D341Med (cell line): ENCODE measurements around the gene GNMT.
"Not testable (repeated sequence)": the region's sequence is repeated elsewhere in the genome, so short reads cannot be mapped to it uniquely, and the experiment has no call there.

Experiments
- DNase-seq: peaks from one replicate; pipeline ENCODE4 v3.0.0; 2012; ENCODE audit warnings: low spot score

GNMT gene

DNA sequence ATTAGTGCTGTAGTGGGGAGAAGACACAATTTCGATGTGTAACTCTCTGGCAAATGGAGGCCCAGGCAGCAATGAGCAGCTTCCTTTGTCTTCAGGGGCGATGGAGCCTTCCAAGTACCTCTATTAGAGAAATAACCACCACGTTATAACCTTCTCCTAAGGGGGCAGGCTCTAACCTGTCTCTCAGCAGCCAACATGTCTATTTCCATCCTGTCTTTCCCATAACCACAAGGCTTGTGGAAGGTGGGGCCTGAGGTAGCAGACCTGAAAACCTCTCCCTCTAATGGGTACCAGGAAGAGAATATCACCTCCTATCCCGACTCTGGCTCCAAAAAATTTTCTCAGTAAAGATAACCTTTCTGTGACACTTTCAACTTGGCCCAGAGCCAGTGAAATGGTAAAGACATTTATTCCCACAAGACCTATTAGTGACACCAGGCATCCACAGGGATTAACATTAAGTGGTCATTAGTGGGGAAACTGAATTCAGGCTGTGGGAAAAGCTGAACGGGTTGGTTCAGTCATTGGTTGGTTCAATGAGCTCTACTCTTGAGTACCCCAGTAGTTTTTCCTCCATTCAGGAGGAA is 14.5 kb downstream of the GNMT start:
- DNase-seq: no peak

DNA sequence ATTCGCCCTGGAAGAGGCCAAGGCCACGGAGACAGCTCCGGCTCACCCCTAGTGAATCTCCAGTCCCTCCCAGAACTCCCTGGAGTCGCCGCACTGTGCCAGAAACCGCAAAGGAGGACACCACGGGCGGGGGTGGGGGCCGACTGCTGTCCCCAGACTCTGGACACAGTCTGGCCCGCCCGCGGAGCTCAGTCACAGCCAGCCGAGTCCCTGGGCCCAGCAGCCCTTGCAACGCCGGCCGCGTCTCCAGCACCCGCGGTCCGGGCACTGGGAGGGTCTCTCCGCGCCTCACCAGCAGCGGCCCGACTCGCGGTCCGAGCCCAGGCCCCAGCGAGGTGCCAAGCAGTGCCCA is 17.9 kb downstream of the GNMT start:
- no peak for DNase-seq

DNA sequence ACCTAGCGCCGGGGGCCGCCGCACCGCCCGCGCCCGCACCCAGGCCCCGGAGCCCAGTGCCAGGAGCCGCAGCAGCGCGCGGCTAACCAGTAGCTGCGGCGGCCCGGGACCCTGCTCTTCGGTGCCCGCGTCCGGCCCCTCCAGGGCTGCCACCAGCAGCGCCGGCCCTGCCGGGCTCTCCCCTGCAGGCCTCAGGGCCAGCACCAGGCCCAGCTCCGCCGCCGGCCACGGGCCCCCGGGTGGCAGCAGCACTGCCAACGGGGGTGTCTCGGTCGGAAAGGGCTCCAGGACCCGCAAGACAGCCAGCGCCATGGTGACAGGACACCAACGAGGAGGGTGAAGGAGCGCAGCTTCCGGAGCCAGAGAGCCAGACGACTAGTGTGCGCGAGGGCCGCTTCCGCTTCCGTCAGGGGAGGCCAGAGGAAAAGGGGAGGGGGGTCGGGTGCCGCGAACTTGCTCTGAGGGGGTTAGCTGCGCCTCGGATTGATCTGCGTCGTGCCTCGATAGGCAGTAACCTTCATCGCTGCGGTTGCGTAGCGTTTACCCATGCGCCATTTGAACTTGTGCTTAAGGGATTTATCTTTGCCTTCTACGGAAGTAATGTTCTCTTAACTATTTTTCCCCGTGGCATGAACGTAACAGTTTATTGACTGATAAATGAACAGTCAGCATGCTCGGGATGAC is 18.4 kb downstream of the GNMT start, which contains the start of gene PEX6:
Gene PEX6 (minus strand): TSS at position 343 of the 684 bp plus-strand sequence. CDS start 31 bp downstream, at position 312.
- peak; percentile 90 for DNase-seq

DNA sequence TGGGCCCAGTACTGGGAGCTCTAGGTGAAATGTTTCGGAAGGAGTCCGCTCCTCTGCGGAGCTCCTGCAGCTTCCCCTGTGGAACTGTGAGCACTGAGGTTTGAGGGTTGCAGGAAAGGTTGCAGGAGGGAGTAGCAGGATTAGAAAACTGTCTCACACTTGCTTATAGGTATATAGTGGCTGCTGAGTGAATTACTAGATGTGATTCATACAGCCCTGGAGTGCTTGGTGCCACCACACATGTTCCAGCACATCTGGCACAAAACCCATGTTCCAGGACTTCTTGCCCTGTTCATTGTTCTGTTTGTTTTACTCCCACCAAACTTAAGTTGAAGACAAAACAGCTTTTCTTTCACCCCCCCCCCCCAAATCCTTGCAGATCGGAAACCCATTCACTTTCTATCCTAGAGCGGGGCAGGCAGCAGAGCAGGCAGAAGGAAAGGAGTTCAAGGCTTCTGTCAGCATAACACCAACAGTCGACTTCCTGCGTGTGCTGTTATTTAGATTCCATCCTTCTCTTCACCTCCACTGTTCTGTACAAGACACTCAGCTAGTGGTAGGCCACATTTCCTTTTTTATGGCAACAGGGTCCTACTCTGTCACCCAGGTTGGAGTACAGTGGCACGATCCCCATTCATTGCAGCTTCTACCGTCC is 19.1 kb downstream of the GNMT start:
- DNase-seq: no peak

DNA sequence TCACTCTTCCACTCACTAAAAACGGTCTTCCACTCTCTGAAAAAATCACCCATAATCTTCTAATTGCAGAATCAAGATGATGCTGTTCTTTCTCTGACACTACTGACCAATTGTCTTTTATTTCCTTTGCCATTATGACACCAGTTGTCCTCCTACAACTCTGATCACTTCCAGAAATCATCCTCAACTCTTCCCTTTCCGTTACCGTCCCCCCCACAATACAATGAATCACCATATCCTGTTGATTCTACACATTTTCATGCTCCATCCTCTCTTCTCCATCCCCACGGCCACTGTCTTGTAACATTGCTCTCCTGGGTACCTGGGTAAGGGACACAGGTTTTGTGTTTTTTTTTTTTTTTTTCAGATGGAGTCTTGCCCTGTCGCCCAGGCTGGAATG is 21.3 kb downstream of the GNMT start:
- DNase-seq: no peak

DNA sequence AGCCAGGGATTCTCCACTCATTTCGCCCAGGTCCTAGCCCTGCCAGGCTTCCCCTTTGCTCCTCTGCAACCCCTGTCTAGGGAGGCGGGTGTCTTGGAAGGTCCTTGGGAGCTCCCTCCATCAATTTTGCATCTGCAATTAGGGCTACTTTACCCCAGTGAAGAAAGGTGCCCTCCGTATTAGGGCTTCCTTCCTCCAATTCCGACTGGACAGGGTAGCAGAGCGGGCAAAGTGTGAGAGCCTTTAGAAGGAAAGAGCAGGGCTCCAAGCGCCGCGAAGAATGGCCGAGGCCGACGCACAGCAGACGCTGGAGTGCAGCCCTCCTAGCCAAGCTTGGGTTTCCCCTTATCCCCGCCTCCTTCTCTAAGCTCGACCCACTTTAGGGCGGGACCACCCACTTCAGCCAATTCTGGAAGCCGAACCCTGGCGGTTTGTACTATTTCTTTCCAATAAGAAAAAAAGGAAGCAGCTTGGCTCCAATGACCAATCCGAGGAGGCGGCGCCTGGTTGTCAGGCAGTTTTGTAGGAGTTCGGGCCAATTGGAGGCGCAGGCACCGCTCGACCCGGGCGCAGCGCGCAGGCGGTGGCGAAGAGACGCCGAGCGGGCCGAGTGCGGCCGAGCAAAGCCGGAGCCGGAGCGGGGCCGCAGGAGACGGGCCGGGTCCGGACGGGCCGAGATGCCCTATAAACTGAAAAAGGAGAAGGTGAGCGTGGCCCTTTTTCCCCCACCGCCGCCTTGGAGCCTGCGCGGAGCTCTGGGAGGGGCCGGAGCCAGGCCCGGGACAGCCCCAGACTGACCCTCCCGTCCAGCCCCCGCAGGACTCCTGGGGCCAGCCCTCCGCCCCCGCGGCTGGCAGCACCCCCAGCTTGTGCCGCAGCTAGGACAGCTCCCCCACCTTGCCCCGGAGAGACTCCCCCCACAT is 23.7 kb downstream of the GNMT start, which contains the start of gene PPP2R5D:
Gene PPP2R5D (plus strand): TSS at position 570 of the 923 bp plus-strand sequence. CDS start 108 bp downstream, at position 678.
- peak; percentile 96 for DNase-seq

DNA sequence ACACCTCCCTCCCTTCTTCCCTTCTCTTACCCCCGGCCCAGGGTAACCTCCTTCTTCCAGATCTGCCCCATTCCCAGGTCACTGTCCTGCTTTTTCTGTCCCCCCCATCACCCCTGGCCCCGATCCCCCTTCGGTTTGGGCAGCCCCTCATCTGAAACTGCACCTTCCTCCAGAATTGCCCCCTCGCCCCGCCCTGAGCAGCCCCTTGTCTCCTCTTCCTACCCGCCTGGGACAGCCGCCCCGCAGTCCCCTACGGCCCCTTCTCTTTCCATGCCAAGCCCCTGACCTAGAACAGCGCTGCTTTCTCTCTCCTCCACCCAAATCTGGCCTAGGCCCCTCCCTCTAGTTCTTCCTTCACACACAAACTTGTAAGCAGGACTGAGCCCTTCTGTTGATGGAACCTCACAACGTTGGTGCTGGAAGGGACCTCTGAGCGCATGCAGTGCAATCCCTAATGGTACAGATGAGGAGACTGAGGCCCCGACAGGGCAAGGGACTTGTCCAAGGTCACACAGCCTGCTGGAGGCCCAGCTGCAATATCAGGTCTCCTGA is 24.4 kb downstream of the GNMT start:
- peak; percentile 51 for DNase-seq

DNA sequence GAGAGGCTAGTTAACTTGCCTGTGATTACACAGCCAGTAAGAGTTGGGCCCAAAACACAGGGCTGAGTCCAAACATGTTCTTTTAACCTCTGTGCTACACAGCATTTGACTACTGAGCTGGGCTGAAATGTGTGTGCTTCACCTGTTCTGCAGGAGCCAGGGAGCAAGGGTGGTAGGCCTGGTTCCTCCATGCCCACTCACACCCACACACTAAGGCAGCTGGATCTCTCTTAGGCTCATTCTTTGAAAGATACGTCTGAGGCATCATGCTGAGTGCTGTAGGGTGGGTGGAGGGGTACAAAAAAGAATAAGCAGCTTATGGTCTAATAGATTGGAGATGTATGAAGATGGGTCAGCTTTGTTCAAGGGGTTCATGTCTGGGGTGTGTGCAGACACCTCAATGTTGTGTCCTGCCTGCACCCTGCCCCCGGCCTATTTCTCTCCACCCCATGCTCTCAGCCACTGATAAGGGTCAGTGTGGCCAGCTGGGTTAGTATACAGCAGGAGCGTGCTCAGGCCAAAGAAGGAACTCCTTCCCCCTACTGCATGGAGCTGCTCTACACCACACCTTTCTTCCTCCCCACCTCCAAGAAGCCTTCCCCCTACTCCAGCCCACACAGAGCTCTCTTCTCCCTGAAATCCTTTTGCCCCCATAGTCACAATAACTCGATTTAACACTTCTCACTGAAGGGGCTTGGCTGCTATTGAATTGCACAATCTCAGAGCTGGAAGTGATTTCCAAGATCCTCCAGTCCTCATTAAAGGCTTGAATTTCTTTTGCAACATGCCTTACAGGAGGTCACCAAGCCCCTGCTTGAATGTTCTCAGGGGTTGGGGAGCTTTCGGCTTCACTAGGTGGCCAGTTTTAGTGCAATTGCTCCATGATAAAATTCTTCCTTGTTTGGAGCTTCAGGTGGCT is 27.2 kb downstream of the GNMT start:
- DNase-seq: no peak

DNA sequence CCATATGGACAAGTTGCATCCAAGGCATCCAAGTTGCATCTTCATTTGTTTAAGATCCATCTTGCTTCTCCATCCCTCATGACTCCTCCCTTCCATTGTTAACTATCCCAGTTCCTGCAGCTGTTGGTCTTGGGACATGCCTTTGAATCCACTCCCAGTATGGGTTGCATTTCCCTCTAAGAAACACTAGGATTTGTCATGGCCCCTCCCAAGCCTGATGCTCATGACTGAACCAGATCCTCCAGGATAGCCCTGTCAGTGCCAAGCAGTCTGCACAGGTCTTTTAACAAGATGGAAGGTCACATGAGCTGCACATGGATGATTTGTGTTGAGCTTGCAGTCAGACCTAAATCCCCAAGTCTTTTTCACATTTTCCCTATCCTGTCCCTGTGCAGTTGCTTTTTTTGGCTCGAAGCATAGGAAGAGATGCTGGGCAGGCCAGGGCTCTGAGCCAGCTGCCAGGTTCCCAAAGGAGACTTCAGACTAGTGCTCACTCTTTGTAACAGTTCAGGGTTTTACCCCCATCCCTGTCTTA is 28.0 kb downstream of the GNMT start:
- DNase-seq: no peak

DNA sequence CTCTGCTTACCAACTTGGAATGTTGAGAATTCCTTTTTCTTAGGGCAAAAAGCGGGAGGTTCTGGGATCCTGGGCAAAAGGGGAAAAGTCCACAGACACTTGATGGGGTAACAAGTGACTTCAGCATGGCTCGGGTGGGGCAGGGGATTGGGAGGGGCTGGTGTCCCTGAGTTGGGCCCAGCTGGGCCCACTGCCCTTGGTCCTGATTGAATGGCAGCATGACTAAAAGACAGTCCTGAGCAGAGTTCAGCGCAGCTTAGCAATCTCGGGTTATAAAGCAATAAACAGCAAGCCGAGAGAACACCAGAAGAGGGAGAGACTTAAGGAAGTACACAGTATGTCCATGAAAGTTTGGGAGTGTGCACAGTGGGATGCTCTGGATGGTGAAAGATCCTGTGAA is 29.4 kb downstream of the GNMT start:
- DNase-seq: no peak

DNA sequence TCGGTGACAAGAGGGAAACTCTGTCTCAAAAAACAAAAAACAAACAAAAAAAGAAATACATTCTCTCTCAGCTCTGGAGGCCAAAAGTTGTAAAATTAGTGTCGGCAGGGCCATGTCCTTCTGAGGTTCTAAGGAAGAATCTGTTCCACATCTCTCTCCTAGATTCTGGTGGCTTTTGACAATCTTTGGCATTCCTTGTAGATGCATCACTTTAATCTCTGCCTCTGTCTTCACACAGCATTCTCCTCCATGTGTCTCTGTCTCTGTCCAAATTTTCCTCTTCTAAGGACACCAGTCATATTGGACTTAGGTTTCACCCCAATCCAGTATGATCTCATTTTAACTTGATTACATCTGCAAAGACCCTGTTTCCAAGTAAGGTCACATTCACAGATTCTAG is 32.9 kb downstream of the GNMT start:
- no peak for DNase-seq

DNA sequence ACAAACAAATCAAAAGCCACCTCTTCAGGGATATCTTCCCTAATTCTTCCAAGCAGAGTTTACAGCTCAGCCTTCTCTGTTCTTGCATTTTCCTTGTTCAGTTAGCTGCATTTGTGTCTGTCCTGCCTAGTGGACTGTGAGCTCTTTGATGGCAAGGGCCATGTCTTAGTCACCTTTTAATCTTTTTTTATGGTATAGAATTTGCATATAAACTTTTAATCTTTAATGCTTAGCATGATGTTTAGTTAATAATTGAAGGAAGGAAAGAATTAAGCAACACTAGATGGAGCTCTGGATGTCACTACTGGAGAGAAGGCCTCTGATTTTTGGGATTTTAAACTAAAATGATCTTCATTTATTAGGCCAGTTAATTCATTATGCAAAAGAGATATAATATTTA is 36.0 kb downstream of the GNMT start:
- DNase-seq: no peak

DNA sequence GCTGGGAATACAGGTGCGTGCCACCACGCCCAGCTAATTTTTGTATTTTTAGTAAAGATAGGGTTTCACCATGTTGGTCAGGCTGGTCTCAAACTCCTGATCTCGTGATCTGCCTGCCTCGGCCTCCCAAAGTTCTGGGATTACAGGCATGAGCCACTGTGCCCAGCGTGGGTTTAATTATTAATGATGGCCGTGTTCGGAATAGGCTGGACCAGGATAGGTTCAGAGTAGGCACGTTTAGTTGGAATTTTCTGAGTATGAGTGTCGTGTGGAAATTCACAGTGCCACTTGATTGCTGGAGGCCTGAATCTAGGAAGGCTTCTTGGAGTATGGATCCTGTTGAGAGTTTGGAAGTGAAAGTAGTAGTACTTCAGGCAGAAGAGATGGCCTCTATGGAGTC is 37.7 kb downstream of the GNMT start:
- not testable (repeated sequence) for DNase-seq

DNA sequence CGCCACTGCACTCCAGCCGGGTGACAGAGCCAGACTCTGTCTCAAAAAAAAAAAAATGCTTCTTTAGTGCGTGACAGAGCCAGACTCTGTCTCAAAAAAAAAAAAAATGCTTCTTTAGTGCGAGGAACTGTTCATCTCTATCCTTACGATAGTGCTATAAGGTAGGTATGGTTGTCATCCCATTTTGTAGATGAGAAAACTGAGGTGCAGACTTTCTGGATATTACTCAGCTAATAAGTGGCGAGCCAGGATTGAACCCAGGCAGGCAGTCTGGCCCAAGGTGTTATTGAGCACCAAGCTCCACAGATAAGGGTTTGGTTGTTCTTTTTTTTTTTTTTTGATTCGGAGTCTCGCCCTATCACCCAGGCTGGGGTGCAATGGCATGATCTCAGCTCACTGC is 41.3 kb downstream of the GNMT start:
- DNase-seq: no peak

DNA sequence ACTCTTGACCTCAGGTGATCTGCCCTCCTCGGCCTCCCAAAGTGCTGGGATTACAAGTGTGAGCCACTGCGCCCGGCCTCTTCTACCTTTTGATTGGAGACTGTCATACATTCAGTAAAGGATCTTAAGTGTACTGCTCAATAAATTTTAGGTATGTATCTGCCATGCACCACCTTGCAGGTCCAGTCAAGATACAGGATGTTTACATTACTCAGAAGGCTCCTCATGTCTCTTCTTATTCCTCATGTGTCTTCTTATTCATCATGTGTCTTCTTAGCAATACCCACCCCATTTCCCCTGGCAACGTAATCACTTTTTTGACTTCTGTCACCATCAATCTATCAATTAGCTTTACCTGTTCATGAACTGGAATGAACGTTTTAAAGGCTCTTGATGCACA is 45.3 kb downstream of the GNMT start:
- no peak for DNase-seq

DNA sequence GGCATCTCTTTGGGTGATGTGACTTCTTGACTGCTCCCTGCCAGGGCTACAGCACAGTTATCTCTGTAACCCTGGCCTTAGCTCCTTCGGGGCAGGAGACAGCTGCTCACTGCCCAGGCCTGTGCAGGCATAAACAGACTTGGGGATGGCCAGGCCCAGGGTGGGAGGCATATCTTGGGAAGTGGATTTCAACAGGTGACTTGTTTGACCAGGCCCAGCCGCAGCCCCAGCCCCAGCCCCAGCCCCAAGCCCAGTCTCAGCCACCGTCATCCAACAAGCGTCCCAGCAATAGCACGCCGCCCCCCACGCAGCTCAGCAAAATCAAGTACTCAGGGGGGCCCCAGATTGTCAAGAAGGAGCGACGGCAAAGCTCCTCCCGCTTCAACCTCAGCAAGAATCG is 45.7 kb downstream of the GNMT start:
- DNase-seq: no peak

DNA sequence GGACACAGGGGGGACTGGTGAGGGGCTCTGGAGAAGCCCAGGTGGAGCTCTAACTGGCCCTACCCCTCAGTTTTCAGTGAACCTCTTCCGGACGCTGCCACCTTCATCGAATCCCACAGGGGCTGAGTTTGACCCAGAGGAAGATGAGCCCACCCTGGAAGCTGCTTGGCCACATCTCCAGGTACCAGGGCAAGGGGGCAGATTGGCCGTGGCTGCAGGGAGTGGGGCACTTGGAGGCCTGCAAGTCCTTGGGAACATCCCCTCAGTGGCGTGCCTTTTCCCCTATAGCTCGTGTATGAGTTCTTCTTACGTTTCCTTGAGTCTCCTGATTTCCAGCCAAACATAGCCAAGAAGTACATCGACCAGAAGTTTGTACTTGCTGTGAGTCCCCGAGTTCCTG is 46.6 kb downstream of the GNMT start:
- DNase-seq: no peak

DNA sequence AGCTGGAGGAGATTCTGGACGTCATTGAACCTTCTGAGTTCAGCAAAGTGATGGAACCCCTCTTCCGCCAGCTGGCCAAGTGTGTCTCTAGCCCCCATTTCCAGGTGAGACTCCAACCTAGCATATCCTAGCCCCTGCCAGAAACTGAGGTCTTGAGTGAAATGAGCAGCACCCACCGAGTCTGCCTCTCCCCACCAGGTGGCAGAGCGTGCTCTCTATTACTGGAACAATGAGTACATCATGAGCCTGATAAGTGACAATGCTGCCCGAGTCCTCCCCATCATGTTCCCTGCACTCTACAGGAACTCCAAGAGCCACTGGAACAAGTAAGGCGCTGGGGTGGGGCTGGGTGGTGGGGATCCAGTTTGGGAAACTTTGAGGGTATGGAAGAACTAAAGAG is 48.6 kb downstream of the GNMT start:
- peak; percentile 71 for DNase-seq

DNA sequence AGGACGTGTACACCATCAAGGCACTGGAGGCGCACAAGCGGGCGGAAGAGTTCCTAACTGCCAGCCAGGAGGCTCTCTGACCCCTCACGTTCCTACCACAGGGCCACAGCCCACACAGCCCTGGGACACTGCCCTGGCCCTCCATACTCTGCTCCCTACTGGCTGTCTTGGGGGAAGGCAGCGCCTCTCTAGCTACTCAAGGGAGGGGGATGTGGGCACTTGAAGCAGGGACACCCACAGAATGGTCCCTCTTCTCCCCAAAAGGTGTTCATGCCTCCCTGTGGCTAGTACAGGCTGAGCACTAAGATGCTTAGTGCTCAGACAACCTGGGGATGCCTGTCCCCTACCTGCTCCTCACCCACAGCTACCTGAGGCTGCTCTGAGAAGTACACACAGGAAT is 50.7 kb downstream of the GNMT start:
- no peak for DNase-seq

DNA sequence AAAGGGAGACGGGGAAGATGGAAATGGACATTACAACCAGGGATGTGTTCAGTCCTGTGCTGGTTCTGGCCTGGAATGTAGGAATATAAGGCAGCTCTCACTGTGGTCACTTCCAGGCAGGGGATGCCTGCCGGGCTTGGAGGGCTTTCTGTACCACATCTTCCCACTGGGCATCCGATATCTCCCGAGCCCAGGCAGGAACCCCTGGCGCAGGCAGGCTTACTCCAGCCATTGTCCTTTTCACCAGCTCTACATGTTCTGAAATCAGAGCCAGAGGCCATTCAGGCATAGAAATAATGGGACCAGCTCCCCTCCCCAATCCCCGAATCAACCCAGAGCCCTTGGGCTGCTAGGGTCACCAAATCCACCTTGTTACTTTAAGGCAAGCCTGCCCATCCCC is 51.8 kb downstream of the GNMT start:
- no peak for DNase-seq
